ENCODE measurements around the gene MED31.

Gene MED31

GRCh38 chr17:6639014-6639585 lies 12.3 kb downstream of the MED31 start (continued):
- TF ChIP-seq CTCF (tag by site-specific recombination; IDR thresholded peaks at IDR 0.05) (no peak), ZNF23 (tag by site-specific recombination; IDR thresholded peaks at IDR 0.05; ENCODE audit: borderline replicate concordance) (no peak), EGR2 (tag by site-specific recombination; IDR thresholded peaks at IDR 0.05; ENCODE audit: low read depth) (peak; percentile 57; the same call in 1 of the 2 replicates), KLF17 (tag by site-specific recombination; IDR thresholded peaks at IDR 0.05) (no peak), SCRT1 (tag by site-specific recombination; IDR thresholded peaks at IDR 0.05; ENCODE audit: borderline replicate concordance) (peak; percentile 40; the same call in 1 of the 2 replicates), ZNF658 (tag by site-specific recombination; IDR thresholded peaks at IDR 0.05) (no peak)
- TF ChIP-seq, protein P1, sequence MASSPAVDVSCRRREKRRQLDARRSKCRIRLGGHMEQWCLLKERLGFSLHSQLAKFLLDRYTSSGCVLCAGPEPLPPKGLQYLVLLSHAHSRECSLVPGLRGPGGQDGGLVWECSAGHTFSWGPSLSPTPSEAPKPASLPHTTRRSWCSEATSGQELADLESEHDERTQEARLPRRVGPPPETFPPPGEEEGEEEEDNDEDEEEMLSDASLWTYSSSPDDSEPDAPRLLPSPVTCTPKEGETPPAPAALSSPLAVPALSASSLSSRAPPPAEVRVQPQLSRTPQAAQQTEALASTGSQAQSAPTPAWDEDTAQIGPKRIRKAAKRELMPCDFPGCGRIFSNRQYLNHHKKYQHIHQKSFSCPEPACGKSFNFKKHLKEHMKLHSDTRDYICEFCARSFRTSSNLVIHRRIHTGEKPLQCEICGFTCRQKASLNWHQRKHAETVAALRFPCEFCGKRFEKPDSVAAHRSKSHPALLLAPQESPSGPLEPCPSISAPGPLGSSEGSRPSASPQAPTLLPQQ (tag by site-specific recombination; IDR thresholded peaks at IDR 0.05): no peak

- TF ChIP-seq ZFHX2 (tag by site-specific recombination; conservative IDR thresholded peaks at IDR 0.05) (peak; percentile 66), EGR2 (tag by site-specific recombination; IDR thresholded peaks at IDR 0.05; ENCODE audit: low read depth) (peak; percentile 28; the same call in 1 of the 2 replicates), BCL11B (tag by site-specific recombination; IDR thresholded peaks at IDR 0.05; ENCODE audit: low read depth) (no peak), ZNF335 (tag by site-specific recombination; conservative IDR thresholded peaks at IDR 0.05) (peak; percentile 58), GLIS2 (tag by site-specific recombination; IDR thresholded peaks at IDR 0.05) (peak; percentile 65), ZNF292 (tag by site-specific recombination; IDR thresholded peaks at IDR 0.05; ENCODE audit: borderline replicate concordance, low read depth) (no peak), GLIS1 (tag by site-specific recombination; IDR thresholded peaks at IDR 0.05) (peak; percentile 79)
- ChIA-PET POLR2A (no interaction called here), CTCF (interaction anchor here (1.5 kb wide), 1 partner anchor 366 kb away, joined by 3 read pairs; no protein-coding TSS in a partner anchor)
- Histone ChIP-seq H3K27ac (ENCODE audit: extremely low read depth, low read depth, low read length) (no peak overlapping the region), H3K36me3 (ENCODE audit: control insufficient read depth in 2 of 2, insufficient read depth in 1 of 2, low read length in 2 of 2) (peaks cover 17 to 37% of the 10 kb centered on the region in 2 experiments), H3K4me3 (ENCODE audit: low read depth, low read length) (no peak overlapping the region), H3K4me1 (ENCODE audit: control insufficient read depth, insufficient read depth, low read length) (peaks cover 13% of the 10 kb centered on the region; the same call in 1 of the 2 replicates), H3K9me3 (ENCODE audit: control insufficient read depth, insufficient read depth, low read depth, low read length) (no peaks in the 10 kb centered on the region)
Observed at GRCh38 chr17:6638046-6638908, 13.1 kb downstream of the MED31 start.

- ChIA-PET CTCF (no interaction called here), POLR2A (no interaction called here)
- Histone ChIP-seq H3K4me1 (ENCODE audit: control insufficient read depth, insufficient read depth, low read length) (peaks cover 13% of the 10 kb centered on the region; the same call in 1 of the 2 replicates), H3K36me3 (ENCODE audit: control insufficient read depth in 2 of 2, insufficient read depth in 1 of 2, low read length in 2 of 2) (peaks cover 25 to 37% of the 10 kb centered on the region in 2 experiments), H3K27ac (ENCODE audit: extremely low read depth, low read depth, low read length) (no peak overlapping the region), H3K4me3 (ENCODE audit: low read depth, low read length) (no peak overlapping the region), H3K9me3 (ENCODE audit: control insufficient read depth, insufficient read depth, low read depth, low read length) (no peaks in the 10 kb centered on the region)
- TF ChIP-seq MEIS1 (CRISPR knock-in tag; IDR thresholded peaks at IDR 0.05; ENCODE audit: borderline replicate concordance) (no peak), ZNF654 (tag by site-specific recombination; IDR thresholded peaks at IDR 0.05; ENCODE audit: low read depth) (no peak), ZFP3 (tag by site-specific recombination; IDR thresholded peaks at IDR 0.05; ENCODE audit: low read depth) (no peak), ZNF274 (IDR thresholded peaks at IDR 0.05; ENCODE audit: low read length) (no peak), ZNF274 (tag by site-specific recombination; IDR thresholded peaks at IDR 0.05; ENCODE audit: borderline replicate concordance) (no peak), ZNF24 (tag by site-specific recombination; IDR thresholded peaks at IDR 0.05) (no peak), ZNF776 (tag by site-specific recombination; IDR thresholded peaks at IDR 0.05; ENCODE audit: borderline replicate concordance) (no peak), ZNF670 (tag by site-specific recombination; IDR thresholded peaks at IDR 0.05; ENCODE audit: low read depth) (no peak), TRIM28 (IDR thresholded peaks at IDR 0.05; ENCODE audit: borderline replicate concordance, low read length) (no peak)
- TF ChIP-seq, protein P2, sequence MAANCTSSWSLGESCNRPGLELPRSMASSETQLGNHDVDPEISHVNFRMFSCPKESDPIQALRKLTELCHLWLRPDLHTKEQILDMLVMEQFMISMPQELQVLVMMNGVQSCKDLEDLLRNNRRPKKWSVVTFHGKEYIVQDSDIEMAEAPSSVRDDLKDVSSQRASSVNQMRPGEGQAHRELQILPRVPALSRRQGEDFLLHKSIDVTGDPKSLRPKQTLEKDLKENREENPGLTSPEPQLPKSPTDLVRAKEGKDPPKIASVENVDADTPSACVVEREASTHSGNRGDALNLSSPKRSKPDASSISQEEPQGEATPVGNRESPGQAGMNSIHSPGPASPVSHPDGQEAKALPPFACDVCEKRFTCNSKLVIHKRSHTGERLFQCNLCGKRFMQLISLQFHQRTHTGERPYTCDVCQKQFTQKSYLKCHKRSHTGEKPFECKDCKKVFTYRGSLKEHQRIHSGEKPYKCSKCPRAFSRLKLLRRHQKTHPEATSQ (tag by site-specific recombination; IDR thresholded peaks at IDR 0.05): no peak
- TF ChIP-seq, protein P3, sequence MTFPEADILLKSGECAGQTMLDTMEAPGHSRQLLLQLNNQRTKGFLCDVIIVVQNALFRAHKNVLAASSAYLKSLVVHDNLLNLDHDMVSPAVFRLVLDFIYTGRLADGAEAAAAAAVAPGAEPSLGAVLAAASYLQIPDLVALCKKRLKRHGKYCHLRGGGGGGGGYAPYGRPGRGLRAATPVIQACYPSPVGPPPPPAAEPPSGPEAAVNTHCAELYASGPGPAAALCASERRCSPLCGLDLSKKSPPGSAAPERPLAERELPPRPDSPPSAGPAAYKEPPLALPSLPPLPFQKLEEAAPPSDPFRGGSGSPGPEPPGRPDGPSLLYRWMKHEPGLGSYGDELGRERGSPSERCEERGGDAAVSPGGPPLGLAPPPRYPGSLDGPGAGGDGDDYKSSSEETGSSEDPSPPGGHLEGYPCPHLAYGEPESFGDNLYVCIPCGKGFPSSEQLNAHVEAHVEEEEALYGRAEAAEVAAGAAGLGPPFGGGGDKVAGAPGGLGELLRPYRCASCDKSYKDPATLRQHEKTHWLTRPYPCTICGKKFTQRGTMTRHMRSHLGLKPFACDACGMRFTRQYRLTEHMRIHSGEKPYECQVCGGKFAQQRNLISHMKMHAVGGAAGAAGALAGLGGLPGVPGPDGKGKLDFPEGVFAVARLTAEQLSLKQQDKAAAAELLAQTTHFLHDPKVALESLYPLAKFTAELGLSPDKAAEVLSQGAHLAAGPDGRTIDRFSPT (tag by site-specific recombination; IDR thresholded peaks at IDR 0.05): no peak
Observed at GRCh38 chr17:6637458-6637840, 14.0 kb downstream of the MED31 start.

All from HEK293 (cell line).